ENCODE measurements around the gene VENTX. TPM values are rescaled to one million over a fixed set of nuclear protein-coding genes. Genes with fewer than 3 reads are reported as not detected.

VENTX gene, protein sequence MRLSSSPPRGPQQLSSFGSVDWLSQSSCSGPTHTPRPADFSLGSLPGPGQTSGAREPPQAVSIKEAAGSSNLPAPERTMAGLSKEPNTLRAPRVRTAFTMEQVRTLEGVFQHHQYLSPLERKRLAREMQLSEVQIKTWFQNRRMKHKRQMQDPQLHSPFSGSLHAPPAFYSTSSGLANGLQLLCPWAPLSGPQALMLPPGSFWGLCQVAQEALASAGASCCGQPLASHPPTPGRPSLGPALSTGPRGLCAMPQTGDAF
- total RNA-seq, result not detected in 2 replicates

- no peak for TF ChIP-seq CTCF (conservative IDR thresholded peaks at IDR 0.05; ENCODE audit: low read depth, low read length)
- no peak within 1 kb of the TSS for H3K4me3 ChIP-seq (ENCODE audit: low read depth, low read length)
- no peak for DNase-seq (ENCODE audit: low read depth)
These were observed at the start of gene VENTX for GRCh38 chr10:133237588-133238465. Gene VENTX, plus strand, starts transcription at chr10:133237855. Its CDS starts 60 bp downstream, at chr10:133237915.

DNA sequence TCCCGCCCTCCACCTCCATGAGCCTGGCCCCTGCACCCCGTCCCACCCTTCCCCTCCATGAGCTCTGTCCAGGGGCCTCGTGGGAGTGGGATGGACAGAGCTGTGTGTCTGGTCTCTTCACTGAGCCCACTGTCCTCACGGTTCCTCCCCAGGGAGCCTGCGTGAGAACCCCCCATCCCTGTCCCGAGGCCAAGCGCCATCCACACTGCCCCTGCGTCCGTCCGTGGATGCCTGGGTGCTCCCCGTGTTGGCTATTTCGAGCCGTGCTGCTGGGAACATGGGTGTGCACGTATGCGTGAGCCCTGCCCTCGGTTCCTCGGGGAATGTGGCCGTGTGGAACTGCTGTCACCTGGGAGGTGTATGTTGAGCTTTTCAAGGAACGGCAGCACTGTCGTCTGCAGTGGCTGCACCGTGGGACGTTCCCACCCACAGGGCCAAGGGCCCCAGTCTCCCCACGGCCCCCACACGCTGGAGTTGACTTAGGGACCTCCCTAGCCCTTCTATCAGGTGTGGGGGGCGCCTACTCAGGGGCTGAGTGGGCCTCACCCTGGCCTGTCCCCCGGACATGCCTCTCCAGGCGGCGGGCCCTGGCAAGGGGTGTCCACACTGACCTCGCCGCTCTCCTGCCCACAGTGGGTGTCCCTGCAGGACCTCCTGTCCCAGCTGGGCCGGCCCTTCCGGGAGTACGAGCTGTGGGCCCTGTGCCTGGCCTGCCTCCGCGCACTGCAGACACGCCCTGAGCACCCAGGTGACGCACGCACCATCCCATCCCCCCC lies 49.6 kb upstream of the VENTX start:
- no peak for TF ChIP-seq CTCF (conservative IDR thresholded peaks at IDR 0.05; ENCODE audit: low read depth, low read length)
- H3K4me3 ChIP-seq (ENCODE audit: low read depth, low read length), result no peak overlapping the region
- DNase-seq (ENCODE audit: low read depth), result no peak

GRCh38 chr10:133189256-133189655 lies 48.4 kb upstream of the VENTX start:
- TF ChIP-seq CTCF (conservative IDR thresholded peaks at IDR 0.05; ENCODE audit: low read depth, low read length), result no peak
- no peak for DNase-seq (ENCODE audit: low read depth)
- H3K4me3 ChIP-seq (ENCODE audit: low read depth, low read length), result no peak overlapping the region

GRCh38 chr10:133189726-133190125 lies 47.9 kb upstream of the VENTX start:
- no peak for DNase-seq (ENCODE audit: low read depth)
- no peak overlapping the region for H3K4me3 ChIP-seq (ENCODE audit: low read depth, low read length)
- no peak for TF ChIP-seq CTCF (conservative IDR thresholded peaks at IDR 0.05; ENCODE audit: low read depth, low read length)

DNA sequence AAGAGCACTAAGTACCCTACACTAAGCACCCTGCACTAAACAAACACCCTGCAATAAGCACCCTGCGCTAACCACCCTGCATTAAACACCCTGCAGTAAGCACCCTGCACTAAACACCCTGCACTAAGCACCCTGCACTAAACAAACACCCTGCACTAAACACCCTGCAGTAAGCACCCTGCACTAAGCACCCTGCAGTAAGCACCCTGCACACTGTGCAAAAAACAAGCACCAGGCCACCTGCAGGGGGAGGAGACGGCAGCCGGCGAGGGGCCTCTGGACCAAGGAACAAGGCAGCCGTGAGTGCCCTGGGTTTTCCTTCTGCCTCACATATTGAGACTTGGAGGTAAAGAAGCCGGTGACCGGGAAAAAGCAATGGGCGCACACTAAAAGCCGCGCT lies 47.4 kb upstream of the VENTX start:
- no peak for DNase-seq (ENCODE audit: low read depth)
- H3K4me3 ChIP-seq (ENCODE audit: low read depth, low read length), result no peak overlapping the region
- no peak for TF ChIP-seq CTCF (conservative IDR thresholded peaks at IDR 0.05; ENCODE audit: low read depth, low read length)

GRCh38 chr10:133191651-133192050 lies 46.0 kb upstream of the VENTX start:
- DNase-seq (ENCODE audit: low read depth), result no peak
- TF ChIP-seq CTCF (conservative IDR thresholded peaks at IDR 0.05; ENCODE audit: low read depth, low read length), result no peak

More at GRCh38 chr10:133191651-133192050, 46.0 kb upstream of the VENTX start:
- no peak overlapping the region for H3K4me3 ChIP-seq (ENCODE audit: low read depth, low read length)
